Astrocyte (in vitro differentiated cells and primary cell): Measurements from ENCODE around the gene KCNMA1.

ENCODE experiments used
- EZH2 ChIP-seq: IDR thresholded peaks from 2 replicates; pipeline ENCODE4 v1.6.1; 2012; ENCODE audit warnings: mild to moderate bottlenecking, low read length, inconsistent platforms; ENCODE audit not compliant: insufficient read depth
- TF ChIP-seq, protein P1 (sequence below): IDR thresholded peaks from 2 replicates; pipeline ENCODE4 v1.5.1; 2011; ENCODE audit warnings: low read depth, mild to moderate bottlenecking, inconsistent platforms, low read length, moderate library complexity; ENCODE audit not compliant: insufficient read depth

GRCh38 chr10:77293773-77294172 lies 343.8 kb downstream of the KCNMA1 start:
- TF ChIP-seq, protein P1, sequence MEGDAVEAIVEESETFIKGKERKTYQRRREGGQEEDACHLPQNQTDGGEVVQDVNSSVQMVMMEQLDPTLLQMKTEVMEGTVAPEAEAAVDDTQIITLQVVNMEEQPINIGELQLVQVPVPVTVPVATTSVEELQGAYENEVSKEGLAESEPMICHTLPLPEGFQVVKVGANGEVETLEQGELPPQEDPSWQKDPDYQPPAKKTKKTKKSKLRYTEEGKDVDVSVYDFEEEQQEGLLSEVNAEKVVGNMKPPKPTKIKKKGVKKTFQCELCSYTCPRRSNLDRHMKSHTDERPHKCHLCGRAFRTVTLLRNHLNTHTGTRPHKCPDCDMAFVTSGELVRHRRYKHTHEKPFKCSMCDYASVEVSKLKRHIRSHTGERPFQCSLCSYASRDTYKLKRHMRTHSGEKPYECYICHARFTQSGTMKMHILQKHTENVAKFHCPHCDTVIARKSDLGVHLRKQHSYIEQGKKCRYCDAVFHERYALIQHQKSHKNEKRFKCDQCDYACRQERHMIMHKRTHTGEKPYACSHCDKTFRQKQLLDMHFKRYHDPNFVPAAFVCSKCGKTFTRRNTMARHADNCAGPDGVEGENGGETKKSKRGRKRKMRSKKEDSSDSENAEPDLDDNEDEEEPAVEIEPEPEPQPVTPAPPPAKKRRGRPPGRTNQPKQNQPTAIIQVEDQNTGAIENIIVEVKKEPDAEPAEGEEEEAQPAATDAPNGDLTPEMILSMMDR, result no peak
- no peak for TF ChIP-seq EZH2
